Parathyroid adenoma (tissue), 2 donors: ENCODE data around the gene LPCAT1.

Experiments
- H2AFZ ChIP-seq: fragments of 300-600 bp; sonication (generic); one replicate; pipeline ENCODE4 v1.7.0; 2017; ENCODE audit warnings: antibody characterized with exemption, mild to moderate bottlenecking
- H3K27ac ChIP-seq: fragments of 300-600 bp; sonication (generic); one replicate; pipeline ENCODE4 v1.7.0; 2017
- H3K27me3 ChIP-seq: fragments of 300-600 bp; sonication (generic); one replicate; pipeline ENCODE4 v1.7.0; 2017; ENCODE audit warnings: low read length; ENCODE audit not compliant: control insufficient read depth, insufficient read depth
- H3K36me3 ChIP-seq: fragments of 300-600 bp; sonication (generic); one replicate; pipeline ENCODE4 v1.7.0; 2017; ENCODE audit warnings: low read length; ENCODE audit not compliant: control insufficient read depth, insufficient read depth
- H3K4me1 ChIP-seq: fragments of 300-600 bp; sonication (generic); one replicate; pipeline ENCODE4 v1.7.0; 2017; ENCODE audit warnings: control low read depth
- H3K4me2 ChIP-seq: fragments of 300-600 bp; sonication (generic); one replicate; pipeline ENCODE4 v1.7.0; 2017; ENCODE audit warnings: low read length
- H3K4me3 ChIP-seq: fragments of 300-600 bp; sonication (generic); one replicate; pipeline ENCODE4 v1.7.0; 2017; ENCODE audit warnings: low read depth, low read length
- H3K79me2 ChIP-seq: fragments of 300-600 bp; sonication (generic); one replicate; pipeline ENCODE4 v1.7.0; 2017; ENCODE audit warnings: control low read depth
- H3K9ac ChIP-seq: fragments of 300-600 bp; sonication (generic); one replicate; pipeline ENCODE4 v1.7.0; 2017; ENCODE audit warnings: mild to moderate bottlenecking
- H3K9me3 ChIP-seq: fragments of 300-600 bp; sonication (generic); one replicate; pipeline ENCODE4 v1.7.0; 2017; ENCODE audit warnings: low read length; ENCODE audit not compliant: control insufficient read depth
- CTCF ChIP-seq: fragments of 300-600 bp; sonication (generic); IDR thresholded peaks from one replicate; pipeline ENCODE4 v1.7.0; 2017; ENCODE audit warnings: antibody characterized with exemption, mild to moderate bottlenecking
- donor health status: primary hyperparathyroidism.

LPCAT1 gene

GRCh38 chr5:1474866-1475543, 48.8 kb downstream of the LPCAT1 start:
- Histone ChIP-seq H3K36me3 (no peaks in the 10 kb centered on the region), H3K4me2 (no peak overlapping the region), H3K4me1 (no peaks in the 10 kb centered on the region), H3K27ac (no peak overlapping the region), H3K9me3 (no peaks in the 10 kb centered on the region), H3K79me2 (no peaks in the 10 kb centered on the region), H3K9ac (no peak overlapping the region), H3K4me3 (no peak overlapping the region), H2AFZ (no peak overlapping the region), H3K27me3 (no peaks in the 10 kb centered on the region)
- TF ChIP-seq CTCF: no peak

GRCh38 chr5:1474183-1474839, 49.4 kb downstream of the LPCAT1 start:
- Histone ChIP-seq H3K27ac (no peak overlapping the region), H3K4me1 (no peaks in the 10 kb centered on the region), H3K4me3 (no peak overlapping the region), H2AFZ (no peak overlapping the region), H3K36me3 (no peaks in the 10 kb centered on the region), H3K79me2 (no peaks in the 10 kb centered on the region), H3K27me3 (no peaks in the 10 kb centered on the region), H3K9me3 (no peaks in the 10 kb centered on the region), H3K4me2 (no peak overlapping the region), H3K9ac (no peak overlapping the region)
- TF ChIP-seq CTCF: no peak

- H2AFZ ChIP-seq: no peak overlapping the region
- no peak overlapping the region for H3K4me2 ChIP-seq
- no peaks in the 10 kb centered on the region for H3K27me3 ChIP-seq
- no peaks in the 10 kb centered on the region for H3K36me3 ChIP-seq
- no peak overlapping the region for H3K4me3 ChIP-seq
- no peak overlapping the region for H3K27ac ChIP-seq
- TF ChIP-seq CTCF: no peak
- no peaks in the 10 kb centered on the region for H3K4me1 ChIP-seq
- H3K79me2 ChIP-seq: no peaks in the 10 kb centered on the region
- no peak overlapping the region for H3K9ac ChIP-seq
- H3K9me3 ChIP-seq: no peaks in the 10 kb centered on the region
These were observed 50.0 kb downstream of the LPCAT1 start for GRCh38 chr5:1473746-1474145.

- Histone ChIP-seq H3K4me2 (no peak overlapping the region), H3K9me3 (no peaks in the 10 kb centered on the region), H3K36me3 (no peaks in the 10 kb centered on the region), H3K9ac (no peak overlapping the region), H3K4me3 (no peak overlapping the region), H3K79me2 (no peaks in the 10 kb centered on the region), H3K27ac (no peak overlapping the region), H3K27me3 (no peaks in the 10 kb centered on the region), H2AFZ (no peak overlapping the region), H3K4me1 (no peaks in the 10 kb centered on the region)
- no peak for TF ChIP-seq CTCF
These were observed 50.7 kb downstream of the LPCAT1 start for GRCh38 chr5:1472964-1473628.
